NCI-H1436 treated with DMSO at 0.1 percent for 48 hours (cell line): Measurements from ENCODE around the gene AHI1.
A peak's percentile ranks its signal among the peaks of the same experiment; 100 is the strongest.

ENCODE experiments used
- DNase-seq: peaks from one replicate; lab custom pipeline; 2025; lab: John Stamatoyannopoulos, UW

The AHI1 gene

GRCh38 chr6:135325624-135326424, 171.7 kb downstream of the AHI1 start:
- no peak for DNase-seq

- no peak for DNase-seq
Measured at GRCh38 chr6:135324531-135324930, 173.0 kb downstream of the AHI1 start.

GRCh38 chr6:135323979-135324378, 173.6 kb downstream of the AHI1 start:
- DNase-seq, result no peak

GRCh38 chr6:135323202-135323668, 174.3 kb downstream of the AHI1 start:
- no peak for DNase-seq

- no peak for DNase-seq
Measured at GRCh38 chr6:135322427-135323201, 174.9 kb downstream of the AHI1 start.

- no peak for DNase-seq
Measured at GRCh38 chr6:135320721-135321621, 176.6 kb downstream of the AHI1 start.

GRCh38 chr6:135319819-135320218, 177.7 kb downstream of the AHI1 start:
- DNase-seq, result no peak

GRCh38 chr6:135318738-135319469, 178.6 kb downstream of the AHI1 start:
- DNase-seq, result no peak

- DNase-seq, result no peak
Measured at GRCh38 chr6:135314543-135314942, 183.0 kb downstream of the AHI1 start.

GRCh38 chr6:135311446-135312200, 185.9 kb downstream of the AHI1 start:
- DNase-seq, result peak; percentile 58

GRCh38 chr6:135310291-135310690, 187.2 kb downstream of the AHI1 start:
- no peak for DNase-seq

- no peak for DNase-seq
Measured at GRCh38 chr6:135306740-135307420, 190.7 kb downstream of the AHI1 start.

- DNase-seq, result no peak
Measured at GRCh38 chr6:135306166-135306565, 191.4 kb downstream of the AHI1 start.

- DNase-seq, result no peak
Measured at GRCh38 chr6:135305684-135306083, 191.9 kb downstream of the AHI1 start.

GRCh38 chr6:135304883-135305282, 192.7 kb downstream of the AHI1 start:
- DNase-seq, result no peak

GRCh38 chr6:135301304-135301703, 196.2 kb downstream of the AHI1 start:
- DNase-seq, result no peak

- DNase-seq, result no peak
Measured at GRCh38 chr6:135300576-135300975, 197.0 kb downstream of the AHI1 start.

GRCh38 chr6:135299256-135299655, 198.3 kb downstream of the AHI1 start:
- no peak for DNase-seq

- no peak for DNase-seq
Measured at GRCh38 chr6:135298455-135298854, 199.1 kb downstream of the AHI1 start.

GRCh38 chr6:135296715-135297114, 200.8 kb downstream of the AHI1 start:
- DNase-seq, result no peak
